Upper lobe of left lung (tissue), 4 donors: ENCODE data around the gene ALG2.

ENCODE experiments used
- CTCF ChIP-seq, 6 experiments: fragments of 450-650 bp in 4 of 6; fragments of 200-600 bp in 2 of 6; sonication (generic) in 2 of 6; IDR thresholded peaks; one replicate each; pipeline ENCODE4 v1.5.1; 2016 to 2019; ENCODE audit warnings: antibody characterized with exemption in 6 of 6
- POLR2A ChIP-seq, 4 donors: fragments of 450-650 bp; IDR thresholded peaks; one replicate each; pipeline ENCODE4 v1.5.1; 2016 to 2017; ENCODE audit warnings: antibody characterized with exemption in 4 of 4, mild to moderate bottlenecking in 2 of 4

GRCh38 chr9:99244344-99245260 lies 22.9 kb upstream of the ALG2 start:
- TF ChIP-seq CTCF (IDR thresholded peaks at IDR 0.05) (no peak), POLR2A (IDR thresholded peaks at IDR 0.05) (no peak)
